Activated CD4-positive, alpha-beta T cell treated with anti-CD3 and anti-CD28 coated beads for 24 hours (primary cell): ENCODE results near the gene CPNE5.

Source experiments
- DNase-seq, 2 donors: peaks; one replicate each; pipeline ENCODE4 v3.0.0-alpha.2; 2020; ENCODE audit warnings: low read depth in 2 of 2

The CPNE5 gene

DNA sequence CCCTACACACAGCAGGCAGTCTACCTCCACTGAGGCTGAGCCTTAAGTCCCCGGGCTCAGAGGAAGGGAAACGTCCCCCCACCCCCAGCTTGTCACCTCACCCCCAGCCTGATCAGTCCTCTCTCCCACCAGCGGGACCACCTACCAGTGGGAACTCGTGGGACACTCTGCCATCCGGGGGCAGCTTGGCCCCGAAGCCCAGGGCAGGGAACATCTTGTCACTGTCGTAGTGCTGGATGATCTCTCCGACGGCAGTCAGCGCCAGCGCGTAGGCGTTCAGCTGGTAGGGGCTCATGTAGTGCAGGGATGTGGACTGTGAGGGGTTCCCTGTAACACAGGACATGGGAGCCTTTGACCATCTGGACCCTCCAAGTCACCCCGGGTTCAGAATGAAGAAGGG, 93.0 kb downstream of the CPNE5 start:
- DNase-seq = no peak

DNA sequence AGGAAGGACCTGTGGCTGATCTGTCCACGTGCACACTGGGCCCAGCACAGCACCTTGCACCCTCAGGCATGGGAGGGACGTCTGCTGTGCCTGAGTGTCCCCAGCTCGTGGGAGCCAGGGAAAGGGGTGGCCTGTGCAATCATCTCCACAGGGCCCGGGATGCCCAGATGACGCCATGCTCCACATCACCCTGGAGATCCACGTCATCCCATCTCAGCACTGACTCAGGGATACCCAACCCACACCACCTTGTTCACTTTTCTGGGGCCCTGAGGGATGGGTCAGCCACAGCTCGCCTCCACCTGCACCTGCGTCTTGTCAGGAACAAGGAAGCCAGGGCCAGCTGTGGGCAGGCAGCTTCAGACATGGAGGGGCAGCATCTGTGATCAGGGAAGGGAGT, 93.4 kb downstream of the CPNE5 start:
- DNase-seq = no peak

DNA sequence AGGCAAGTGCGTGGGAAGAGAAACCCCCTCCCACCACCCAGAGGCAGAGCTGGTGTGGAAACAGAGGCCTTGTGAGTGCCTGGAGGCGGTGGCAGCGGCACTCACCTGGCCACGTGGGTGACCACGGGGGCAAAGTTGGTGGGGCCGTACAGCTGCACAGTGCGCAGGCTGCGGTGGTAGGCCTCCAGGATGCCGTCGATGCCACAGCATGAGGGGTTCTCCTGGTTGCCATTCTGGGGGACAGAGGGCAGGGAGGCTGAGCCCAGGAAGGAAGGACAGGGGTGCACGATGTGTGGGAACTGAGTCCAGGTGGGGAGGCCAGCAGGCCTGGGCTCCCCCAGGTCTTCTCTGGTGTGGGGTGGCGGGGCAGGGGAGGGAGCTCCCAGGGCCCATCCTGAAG, 94.0 kb downstream of the CPNE5 start:
- no peak for DNase-seq

DNA sequence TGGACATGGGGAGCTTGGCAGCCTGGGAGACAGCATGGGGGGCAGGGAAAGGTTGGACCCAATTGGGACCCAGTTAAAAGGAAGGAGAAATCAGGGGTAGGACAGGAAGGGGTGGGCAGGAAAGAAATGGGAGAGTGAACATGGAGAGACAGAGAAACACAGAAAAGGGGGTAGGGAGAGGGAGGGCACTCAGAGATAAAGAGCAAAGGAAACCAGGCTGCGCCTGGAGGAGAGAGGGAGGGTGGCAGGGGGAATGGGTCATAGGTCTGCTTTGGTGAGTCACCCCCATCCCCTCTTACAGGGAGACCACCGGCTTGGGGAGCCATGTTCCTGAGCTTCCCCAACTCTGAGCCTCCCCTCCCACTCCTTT, 95.0 kb downstream of the CPNE5 start:
- DNase-seq = no peak

DNA sequence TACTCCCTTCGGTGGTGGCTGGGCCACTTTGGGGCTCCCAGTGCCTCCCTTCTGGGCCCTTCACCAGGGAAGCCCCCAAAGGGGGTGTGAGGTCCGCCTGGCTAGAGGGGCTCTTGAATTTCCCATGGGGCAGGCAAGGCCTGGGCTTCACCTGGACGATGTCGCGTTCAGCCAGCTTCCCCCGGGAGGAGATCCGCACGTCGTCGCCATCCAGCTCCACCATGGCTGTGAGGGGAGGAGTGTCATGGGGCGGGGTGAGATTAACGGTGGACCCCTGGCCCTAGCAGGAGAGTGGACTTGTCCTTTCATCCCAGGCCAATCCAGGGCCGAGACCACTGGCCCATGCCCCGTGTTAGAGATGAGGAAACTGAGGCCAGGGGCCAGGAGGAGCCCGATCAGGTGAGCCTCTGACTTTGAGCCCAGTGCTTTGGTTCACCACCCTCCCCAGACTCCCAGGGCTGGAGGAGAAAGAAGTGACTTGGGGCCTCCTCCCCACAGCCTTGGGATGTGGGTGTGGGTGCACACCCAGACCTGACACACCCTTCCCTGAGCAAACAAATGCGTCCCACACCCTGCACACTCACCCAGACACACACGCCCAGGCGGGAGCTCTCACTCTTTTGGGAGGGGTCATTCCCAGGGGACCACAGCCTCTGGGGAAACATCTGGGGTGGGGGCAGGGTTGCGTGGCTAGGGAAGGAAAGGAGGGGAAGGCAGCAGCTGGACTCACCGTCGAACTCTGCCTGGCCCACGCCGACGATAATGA, 95.5 kb downstream of the CPNE5 start:
- no peak for DNase-seq

DNA sequence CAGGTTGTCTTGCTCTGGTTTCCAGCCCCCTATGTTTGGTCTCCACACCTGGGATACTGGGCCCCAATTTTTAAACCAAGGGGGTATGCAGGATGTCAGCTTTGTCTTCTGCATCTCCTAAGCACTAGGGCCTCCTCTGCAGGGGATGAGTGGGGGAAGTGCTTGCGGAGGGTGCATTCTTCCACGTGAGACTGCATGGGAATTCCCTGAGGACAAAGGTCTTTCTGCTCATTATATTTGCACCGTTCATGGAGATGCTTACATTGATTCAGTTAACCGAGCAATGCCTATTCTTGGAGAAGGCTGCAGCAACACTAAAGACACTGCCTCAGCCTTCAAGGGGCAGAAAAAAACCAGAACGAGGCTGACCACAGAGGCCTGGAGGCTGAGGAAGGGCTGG, 96.2 kb downstream of the CPNE5 start:
- no peak for DNase-seq

DNA sequence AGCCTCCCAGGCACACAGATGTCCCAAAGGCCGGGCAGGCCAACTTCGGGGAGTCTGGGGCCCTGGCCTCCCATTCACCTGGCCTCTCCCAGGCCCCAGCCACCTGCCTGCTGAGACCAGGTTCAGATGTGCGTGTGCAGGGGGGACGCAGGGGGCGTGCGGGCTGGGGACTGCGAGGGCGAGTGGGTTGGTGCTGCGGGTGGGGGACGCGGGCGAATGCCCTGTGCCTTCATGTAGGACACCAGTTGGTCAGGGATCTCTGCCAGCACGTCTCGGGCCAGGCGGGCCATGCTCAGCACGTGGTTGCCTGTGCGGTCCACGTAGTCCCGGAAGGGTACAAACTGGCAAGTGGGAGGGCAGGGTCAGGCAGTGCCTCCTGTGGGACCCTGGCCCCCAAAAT, 97.1 kb downstream of the CPNE5 start:
- DNase-seq = no peak

DNA sequence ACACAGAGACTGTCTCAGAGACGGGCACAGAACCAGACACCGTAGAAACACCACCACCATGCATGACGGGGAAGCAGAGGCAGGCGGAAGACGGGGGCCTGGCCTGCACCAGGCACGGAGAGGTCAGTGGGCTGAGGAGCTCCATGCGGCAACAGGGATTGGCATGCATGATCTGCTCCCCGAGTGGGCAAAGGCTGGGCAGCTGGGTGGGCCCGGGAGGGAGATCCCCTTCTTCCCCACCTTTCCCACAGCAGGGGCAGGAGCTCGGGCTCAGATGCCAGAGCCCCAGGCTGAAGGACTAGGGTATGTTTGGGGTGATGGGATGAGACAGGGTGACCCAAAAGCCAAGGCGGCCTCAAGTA, 98.4 kb downstream of the CPNE5 start:
- no peak for DNase-seq

DNA sequence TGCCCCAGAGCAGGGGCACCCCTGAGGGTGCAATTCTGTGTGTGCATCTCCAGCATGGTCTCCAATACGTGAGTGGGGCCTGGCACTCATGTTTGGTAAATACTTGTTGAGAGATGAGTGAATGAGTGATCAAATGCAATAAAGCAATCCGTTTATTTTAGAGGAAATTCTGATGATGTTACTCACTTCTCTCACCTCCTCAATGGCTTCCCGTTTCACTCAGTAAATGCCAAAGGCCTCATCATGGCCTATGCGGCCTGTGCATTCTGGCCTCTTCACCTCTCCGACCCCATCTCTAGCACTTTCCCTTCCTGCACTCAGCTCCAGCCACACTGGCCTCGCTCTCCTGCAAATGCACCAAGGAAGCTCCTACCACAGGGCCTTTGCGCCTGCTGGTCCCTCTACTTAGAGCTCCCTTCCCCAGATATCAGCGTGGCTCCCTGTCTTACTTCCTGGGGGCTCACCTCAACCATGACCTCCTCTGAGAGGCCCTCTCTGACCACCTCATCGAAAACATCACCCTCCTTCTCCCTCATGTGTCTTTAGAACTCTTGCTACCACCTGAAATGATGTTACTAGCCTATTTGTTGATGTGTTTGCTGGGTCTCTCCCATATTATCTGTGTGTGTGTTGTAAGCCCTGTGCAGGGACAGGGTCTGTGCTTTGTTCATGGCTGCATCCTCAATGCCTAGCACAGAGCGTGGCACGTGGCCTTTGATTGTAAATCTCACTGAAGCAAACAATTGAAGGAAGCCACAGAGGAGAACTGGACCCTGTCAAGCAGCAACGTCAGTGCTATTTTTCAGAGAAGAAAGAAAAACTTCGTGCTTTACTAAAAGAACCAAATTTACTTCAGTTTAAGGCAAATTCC, 99.1 kb downstream of the CPNE5 start:
- no peak for DNase-seq

DNA sequence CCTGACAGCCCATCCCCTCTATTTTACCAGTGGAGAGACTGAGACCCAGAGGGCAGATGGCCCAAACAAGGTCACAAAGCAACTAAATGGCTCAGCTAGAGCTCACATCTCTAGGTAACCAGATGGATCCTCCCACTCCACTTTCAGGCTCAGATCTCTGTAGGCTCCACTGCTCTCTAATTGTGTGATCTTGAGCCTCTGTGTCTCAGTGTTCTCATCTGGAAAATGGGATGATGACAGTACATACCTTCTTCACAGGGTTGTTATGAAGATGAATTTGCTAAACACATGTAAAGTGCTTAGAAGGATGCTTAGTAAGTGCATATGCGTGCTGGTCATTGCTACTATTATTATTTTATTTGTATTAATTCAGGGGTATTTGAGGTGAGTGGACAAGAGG, 101.1 kb downstream of the CPNE5 start:
- DNase-seq = no peak

DNA sequence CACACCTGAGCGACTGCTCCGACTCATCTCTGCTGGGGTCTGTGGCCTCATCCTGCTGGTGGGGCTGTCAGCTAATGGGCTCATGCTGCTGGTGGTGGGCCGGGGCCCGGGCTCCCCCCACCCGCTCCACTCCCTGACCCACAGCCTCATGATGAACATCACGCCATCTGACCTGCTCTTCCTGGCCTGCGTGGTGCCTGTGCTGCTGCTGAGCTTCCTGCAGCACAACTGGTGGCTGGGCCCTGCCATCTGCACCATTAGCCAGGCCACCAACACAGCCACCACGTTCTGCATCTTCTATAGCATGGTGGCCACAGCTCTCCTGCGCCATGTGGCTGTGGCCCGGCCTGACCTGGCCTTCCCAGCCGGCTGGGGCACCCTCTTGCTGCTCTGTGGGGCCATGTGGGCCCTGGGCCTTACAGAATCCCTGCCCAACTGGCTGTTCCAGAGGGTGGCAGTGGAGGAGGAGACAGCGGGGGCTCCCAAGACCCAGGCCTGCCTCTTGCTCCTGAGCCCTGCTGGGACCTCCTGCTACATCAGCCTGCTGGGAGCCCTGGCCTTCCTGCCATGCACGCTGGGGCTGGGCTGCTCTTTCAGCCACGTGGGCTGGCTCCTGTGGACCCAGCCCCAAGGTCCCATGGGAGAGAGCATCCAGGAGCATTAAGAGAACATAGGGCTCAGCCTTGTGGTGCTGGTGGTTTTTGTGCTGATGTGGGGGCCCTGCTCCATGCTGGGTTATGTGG, 102.0 kb downstream of the CPNE5 start:
- DNase-seq = no peak

DNA sequence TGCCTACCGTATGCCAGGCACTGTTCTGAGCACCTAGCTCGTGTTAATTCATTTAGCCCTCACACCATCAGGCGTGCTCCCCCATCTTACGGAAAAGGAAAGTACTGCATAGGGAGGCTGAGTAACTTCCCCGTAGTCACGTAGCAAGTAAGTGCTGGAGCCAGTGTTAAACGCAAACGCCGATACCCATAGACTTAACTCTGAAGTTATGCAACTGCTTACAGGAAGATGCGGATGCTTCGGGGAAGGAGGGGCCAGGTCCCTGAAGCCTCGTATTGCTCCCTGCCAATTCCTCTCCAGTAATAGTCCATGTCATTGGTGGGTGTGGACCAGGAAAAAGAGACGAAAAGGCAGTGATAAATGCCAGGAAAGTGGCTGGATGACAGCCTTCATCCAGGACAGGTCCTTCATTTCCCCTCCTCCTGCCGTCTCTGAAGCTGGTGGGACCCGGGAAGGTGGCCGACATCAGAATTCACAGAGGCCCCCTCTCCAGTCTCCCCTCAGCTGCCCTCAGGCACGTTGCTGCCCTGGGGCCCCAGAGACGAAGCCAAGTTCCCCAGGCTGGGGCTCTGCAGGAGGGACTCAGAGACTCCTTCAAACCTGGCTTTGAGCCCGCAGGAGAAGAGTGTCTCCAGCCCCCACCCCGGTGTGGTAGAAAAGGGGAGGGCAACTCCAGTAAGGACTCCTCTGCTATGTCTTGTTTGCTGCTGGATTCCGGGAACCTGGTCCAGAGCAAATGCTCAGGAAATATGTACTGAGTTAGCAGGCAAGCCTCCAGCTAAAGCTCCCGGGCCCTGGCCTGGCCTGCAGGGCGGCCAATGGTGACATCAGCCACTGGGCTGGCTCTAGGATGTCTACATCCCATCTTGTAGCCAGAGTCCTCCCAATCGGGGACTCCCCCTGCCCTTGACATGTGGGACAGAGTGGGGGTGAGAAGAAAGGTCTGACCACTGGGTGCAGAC, 103.9 kb downstream of the CPNE5 start:
- DNase-seq = no peak

DNA sequence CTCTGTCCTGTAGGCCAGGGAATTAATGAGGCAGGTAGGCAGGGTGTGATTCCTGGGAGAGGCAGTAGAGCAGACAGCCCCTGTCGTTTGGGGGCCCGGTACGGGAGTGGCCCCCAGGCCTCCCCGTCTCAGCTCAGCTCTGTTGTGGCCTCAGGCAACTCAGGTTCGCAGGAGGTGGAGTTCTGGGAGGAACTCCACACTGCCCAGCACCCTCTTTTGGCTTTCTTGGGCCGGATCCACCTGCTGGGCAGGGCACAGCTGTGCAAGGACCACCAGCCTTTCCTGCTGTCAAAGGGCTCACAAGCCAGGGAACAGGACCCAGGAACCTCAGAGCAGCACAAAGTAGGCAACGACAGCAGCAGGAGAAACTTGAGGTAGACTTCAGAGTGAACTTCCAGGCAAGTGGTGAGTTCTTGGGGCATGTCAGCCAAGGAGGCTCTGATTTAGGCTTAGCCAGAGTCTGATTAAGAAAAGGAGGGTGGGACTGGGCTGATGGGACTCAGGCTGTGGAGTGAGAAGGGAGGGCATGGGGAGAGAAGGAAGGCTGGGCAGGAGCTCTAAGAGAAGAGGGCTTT, 104.7 kb downstream of the CPNE5 start:
- DNase-seq = no peak

DNA sequence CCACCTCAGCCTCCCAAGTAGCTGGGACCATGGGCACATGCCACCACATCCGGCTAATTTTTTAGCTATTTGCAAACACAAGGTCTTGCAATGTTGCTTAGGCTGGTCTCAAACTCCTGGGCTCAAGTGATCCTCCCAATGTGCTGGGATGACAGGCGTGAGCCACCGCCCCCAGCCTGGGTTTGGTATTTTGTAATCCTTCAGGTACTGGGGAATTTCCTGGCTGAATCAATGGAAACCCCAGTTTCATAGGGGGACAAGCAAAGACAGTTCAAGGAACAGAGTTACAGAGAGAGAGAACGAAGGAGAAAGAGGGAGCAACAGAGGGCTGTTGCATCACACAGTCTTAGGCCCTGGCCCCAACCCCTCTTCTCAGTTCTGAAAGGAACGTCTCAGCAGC, 105.9 kb downstream of the CPNE5 start:
- no peak for DNase-seq

DNA sequence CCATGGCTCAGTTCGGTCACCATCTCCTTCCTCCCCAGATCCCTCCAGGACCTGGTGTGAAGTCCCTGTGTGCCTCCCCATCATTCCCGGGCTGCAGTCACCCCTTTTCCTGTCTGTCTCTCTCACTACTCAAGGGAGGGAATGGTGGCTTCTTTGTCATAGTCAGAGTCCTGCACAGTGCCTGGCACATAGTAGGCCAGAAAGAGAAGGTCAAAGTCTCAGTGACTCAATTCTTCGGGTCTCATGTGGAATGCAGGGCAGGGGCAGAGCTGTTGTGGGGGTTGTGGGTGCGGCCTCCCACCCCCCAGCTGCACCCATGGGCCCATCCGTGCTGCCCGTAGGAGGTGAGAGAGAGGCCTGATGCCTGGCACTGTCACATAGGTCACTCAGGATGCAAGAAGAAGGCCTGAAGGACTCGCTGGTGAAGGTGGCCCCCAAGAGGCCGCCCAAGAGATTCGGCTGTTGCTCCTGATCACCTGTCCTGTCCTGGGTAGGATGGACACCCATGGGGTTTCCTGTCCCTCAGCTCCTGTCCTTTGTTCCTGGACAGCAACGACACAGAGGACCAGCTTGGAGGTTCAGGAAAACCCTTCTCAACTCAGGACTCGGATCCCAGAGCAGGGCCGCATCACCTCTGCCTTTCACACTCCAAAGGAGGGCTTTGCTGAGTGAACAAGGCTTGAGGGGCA, 107.5 kb downstream of the CPNE5 start:
- DNase-seq = no peak

DNA sequence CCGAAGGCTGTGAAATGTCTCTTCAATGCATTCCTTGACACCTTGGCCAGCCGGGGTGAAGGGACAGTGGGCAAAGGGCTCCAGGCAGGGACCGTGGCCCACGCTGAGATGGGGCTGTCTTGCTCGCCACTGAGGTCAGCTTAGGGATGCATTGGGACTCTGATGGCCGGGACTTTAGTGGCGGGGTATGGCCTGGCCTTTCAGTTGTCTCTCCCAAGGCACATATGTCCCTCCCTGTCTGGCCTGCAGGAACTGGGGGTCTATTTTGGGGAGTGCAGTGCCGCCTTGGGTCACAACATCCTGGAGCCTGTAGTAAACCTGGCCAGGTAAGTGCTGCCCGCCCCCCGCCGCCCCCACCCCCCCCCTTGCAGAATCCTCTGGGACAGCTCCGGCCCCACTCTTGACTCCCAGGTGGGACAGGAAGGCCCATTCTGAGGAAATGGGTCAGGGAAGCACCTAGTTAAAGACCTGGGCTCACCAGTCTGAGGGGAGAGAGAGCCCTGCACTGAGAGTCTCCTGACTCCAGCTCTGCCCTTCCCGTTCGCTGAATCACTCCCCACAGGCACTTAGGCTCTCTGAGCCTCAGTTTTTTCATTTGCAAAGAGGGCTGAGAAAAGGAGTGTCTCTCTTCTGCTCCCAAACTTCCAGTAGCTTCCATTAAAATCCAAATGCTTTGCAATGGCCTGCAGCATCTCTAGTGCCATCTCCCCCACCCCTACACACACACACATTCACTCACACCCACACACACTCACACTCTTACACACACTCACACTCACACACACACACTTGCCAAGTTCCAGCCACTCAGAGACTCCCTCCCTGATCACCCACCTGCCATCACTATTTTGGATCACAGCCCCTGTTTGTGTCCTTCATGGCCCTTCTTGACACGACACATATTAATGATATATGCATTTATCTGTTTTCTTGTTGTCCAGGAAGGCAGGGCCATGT, 108.5 kb downstream of the CPNE5 start:
- DNase-seq = no peak

DNA sequence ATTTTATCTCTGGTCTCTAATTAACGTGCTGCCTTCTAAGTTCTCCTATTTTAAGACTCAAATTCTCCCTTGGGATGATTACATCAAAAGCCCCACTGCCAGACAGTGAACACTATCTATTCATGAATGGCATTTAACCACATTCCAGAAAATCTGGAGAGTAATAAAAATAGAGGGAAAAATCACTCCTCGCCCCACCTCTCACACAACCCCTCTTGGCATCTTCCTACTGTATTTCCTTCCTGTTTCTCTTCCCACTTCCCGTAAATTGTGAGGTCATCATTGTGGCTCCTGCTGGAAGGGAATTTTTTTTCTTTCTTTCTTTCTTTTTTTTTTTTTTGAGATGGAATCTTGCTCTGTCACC, 110.1 kb downstream of the CPNE5 start:
- no peak for DNase-seq

DNA sequence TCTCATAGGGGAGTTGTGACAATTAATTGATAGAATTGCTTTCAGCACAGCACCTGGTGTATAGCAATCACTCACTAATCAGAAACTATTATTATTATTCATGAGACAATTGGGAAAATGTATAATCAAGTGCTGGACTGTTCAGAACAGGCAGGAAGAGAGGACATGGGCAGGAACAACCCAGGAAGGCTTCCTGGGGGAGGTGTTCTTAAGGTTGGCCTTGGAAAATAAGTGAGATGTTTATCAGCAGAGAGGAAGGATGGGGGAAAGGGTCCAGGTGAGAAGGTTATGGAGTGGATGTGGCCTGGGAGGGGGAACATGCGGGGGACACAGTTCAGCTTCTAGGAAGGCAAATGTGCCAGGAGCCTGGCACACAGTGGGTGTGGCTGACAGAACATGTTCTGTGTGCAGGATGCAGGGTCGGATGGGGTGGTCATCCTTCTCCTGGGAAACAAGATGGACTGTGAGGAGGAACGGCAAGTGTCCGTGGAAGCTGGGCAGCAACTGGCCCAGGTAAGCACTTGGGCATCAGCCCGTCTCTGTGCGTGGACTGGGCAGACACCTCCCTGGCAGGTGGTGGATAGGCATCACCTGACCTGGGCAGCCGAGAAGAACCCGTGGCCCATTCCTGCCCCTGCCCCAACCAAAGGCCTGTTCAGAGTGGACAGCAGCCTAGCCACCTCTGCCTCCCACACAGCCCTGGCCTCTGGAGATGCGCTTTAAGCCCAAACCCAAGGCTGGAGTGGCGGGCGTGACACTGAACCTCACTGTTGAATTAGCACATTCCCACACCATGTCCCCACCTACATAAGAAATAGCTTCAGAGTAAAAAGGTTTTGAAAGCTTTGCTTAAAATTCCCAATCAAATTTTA, 110.7 kb downstream of the CPNE5 start:
- no peak for DNase-seq
